Activated CD4-positive, alpha-beta T cell treated with anti-CD3 and anti-CD28 coated beads for 4 hours (primary cell): ENCODE measurements around the gene FAM3A.

ENCODE experiments used
- DNase-seq, 2 donors: peaks; one replicate each; pipeline ENCODE4 v3.0.0-alpha.2; 2020

FAM3A gene

DNA sequence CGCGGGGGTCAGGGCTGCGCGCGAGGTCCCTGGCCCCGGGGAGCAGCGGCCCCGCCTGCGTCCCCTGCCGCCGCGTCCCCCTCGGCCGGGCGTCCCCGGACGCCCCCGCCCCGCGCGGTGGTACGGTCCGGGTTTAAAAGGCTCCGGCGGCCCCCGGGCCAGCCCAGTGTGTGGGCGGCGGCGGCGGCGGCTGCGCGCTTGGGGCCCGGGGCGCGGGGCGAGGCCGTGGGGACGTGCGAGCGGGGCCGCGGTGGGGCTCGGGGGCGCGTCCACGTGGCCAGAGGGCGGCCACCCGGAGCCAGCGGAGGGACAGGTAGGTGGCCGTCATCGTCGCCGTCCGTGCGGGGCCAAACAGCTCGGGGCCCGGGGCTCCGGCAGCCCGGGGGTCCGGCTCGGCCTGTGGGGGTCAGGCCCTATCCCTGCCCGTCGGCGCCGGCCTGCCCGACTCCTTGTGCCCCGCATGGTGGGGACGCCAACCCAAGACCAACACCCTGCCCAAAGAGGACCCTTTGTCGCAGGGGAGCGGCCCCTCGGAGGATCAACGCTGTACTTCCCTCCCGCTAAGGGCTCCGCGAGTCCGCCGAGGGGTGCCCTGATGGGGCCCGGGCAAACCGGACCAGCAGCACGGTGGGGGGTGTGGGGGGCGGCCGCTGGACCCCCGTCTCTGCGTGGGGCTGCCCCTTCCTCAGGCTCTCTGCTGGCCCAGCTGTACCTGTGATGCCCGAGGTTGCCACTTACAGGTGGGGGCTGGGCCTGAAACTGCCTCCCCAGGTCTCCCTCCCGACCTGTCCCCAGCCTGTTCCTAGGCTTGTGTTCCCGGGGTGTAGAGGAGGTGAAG, 57.7 kb downstream of the FAM3A start, which contains the start of gene PLXNA3:
Gene PLXNA3 (plus strand): TSS at position 166 of the 838 bp plus-strand sequence. CDS start 1,903 bp downstream, outside the sequence.
- peak; percentile 55 to 69 for DNase-seq

DNA sequence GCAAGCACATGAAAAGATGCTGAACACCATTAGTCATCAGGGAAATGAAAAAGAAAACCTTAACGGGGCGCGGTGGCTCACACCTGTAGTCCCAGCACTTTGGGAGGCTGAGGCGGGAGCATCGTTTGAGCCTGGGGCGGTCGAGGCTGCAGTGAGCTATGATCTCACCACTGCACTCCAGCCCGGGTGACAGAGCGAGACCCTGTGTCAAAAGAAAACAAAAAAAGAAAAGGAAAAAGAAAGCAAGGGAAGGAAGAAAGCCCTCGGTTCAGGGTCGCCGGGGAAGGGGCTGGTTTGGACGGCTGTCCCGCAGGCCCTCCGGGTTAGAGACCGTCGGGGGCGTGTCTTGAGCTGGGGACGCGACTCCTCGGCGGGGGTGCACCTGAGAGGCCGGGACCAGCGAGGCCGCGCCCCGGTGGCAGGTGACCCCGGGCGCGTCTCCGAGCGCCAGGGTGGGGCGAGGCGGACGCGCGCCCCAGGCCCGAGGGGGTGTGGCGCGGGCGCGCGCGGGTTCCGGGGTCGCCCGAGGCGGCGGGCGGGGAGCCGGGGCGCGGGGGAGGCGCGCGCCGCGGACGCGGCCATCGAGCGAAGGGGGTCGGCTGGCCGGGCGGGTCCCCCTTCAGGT, 58.4 kb downstream of the FAM3A start:
- DNase-seq, result peak; percentile 32 to 56
